ENCODE measurements around the gene AHNAK.
"Not testable (repeated sequence)": the region's sequence is repeated elsewhere in the genome, so short reads cannot be mapped to it uniquely, and the experiment has no call there.

The AHNAK gene

GRCh38 chr11:62571493-62571892 is 24.9 kb upstream of the AHNAK start:
- DNase-seq = not testable (repeated sequence)

- not testable (repeated sequence) for DNase-seq
Measured at GRCh38 chr11:62570903-62571302, 24.3 kb upstream of the AHNAK start.

GRCh38 chr11:62569611-62570010 is 23.0 kb upstream of the AHNAK start:
- DNase-seq = no peak

- no peak for DNase-seq
Measured at GRCh38 chr11:62567018-62567633, 20.5 kb upstream of the AHNAK start.

DNA sequence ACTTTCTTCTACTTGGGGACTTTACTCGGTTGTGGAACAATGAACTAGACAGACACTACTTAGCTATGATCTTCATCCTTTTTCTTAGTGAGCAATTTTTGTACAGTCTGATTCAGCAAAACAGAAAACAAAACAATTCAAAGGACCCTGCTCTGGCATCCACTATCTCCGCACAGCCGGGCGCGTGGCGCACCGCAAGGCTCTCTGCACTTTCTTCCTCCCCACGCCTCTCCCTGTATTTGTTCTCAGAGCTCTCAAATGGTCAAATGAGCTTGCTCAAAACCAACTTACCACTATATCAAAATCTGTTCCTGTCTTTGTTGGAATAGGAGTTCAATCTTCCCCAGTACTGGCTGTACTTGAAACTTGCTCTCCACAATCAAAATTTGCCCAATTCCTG is 19.6 kb upstream of the AHNAK start:
- DNase-seq = no peak

GRCh38 chr11:62565100-62565802 is 18.6 kb upstream of the AHNAK start:
- no peak for DNase-seq

GRCh38 chr11:62561677-62562230 is 15.1 kb upstream of the AHNAK start:
- not testable (repeated sequence) for DNase-seq

- DNase-seq = peak; percentile 9 to 21
Measured at GRCh38 chr11:62560566-62561103, 14.0 kb upstream of the AHNAK start.

GRCh38 chr11:62559626-62560025 is 13.0 kb upstream of the AHNAK start:
- DNase-seq = not testable (repeated sequence)

DNA sequence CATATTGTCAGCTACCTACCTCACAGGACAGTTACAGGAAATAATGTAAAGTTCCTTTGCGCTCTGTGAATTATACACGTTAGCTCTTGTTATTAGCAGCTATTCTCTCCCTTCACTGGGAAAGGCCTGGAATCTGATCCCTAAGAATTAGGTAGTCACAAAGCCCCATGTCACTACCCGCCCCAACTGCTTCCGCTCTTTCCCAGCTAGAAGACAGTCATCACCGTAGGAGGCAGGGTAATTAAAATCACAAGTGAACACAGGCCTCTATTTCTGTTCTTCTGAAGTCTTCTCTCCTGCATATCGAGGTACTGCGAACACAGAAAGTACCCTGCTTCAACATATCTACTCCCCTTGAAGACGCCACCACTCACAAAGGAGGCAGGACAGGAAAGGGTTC is 12.6 kb upstream of the AHNAK start:
- no peak for DNase-seq

GRCh38 chr11:62558669-62559068 is 12.1 kb upstream of the AHNAK start:
- DNase-seq = no peak

DNA sequence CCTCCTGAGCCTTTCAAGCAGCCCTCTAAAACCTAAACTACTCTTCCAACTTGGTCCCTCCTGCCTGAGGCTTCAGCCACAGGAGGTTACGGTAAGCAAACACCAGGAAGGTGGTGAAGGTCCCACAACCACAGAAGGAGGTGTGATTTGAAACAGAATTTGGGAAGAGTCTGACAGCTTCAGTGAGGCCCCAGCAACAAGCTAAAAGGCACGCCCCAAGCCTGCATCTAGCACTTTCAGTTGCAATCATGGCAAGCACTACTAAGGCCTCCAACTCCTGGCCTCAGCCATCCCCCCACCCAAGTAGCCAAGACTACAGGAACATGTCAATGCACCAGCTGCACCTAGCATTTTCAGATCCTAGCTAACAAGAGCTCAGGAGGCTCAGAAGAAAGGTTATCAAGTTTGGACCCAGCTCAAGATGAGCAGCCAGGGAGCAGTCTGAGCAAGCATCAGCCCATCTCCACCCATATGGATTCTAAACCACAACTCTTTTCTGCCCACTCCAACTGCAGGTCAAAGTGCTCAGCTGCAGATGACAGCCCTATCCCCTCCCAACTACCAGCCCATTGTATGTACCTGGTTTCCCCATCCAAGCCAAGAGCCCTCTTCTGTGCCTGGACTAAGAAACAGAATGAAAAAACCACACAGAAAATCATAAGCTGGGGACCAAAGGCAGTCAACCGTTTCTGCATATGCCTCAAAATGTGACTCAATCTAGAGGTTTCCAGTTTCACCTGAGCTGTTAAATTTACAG is 10.4 kb upstream of the AHNAK start:
- no peak for DNase-seq

- DNase-seq = peak; percentile 18 to 25
Measured at GRCh38 chr11:62556108-62556874, 9.7 kb upstream of the AHNAK start.

- no peak for DNase-seq
Measured at GRCh38 chr11:62555464-62556107, 9.0 kb upstream of the AHNAK start.

DNA sequence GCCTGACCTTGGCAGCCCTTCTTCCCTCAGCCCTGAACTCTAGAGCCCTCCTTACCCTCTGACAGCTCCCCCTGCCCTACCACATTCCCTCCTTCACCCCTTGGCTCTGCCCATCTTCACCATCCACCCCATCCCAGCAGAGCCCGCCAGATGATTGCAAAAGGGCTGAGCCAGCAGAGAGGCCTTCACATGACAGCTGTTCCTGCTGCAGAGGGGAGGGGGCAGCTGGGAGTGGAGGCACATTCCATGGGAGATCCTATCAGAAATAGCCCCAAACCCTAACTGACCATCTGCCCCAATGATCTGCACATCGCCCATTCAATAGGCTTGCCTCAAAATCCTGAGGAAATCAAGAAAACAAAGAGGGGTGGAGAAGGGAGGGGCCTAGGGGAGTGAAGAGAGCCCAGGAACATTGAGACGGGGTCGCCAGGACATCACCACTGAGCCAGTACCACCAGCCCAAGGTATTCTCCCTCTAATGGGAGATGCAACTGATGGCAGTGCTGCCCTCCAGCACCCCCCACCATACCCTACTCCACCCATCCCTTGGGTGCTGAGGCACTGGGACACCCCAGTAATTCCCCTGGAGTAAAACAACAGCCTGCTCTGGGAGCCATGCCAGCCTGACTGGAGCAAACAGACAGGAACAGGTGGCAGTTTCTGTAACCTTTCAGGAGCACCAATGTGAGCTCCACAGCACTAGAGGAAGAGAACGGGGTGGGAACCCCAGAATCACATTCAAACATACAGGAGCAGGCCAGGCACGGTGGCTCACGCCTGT is 8.0 kb upstream of the AHNAK start:
- DNase-seq = peak in 1 of 2 experiments; percentile 8

- DNase-seq = no peak
Measured at GRCh38 chr11:62553839-62554361, 7.3 kb upstream of the AHNAK start.

GRCh38 chr11:62553080-62553838 is 6.7 kb upstream of the AHNAK start:
- DNase-seq = no peak

GRCh38 chr11:62552485-62553079 is 6.0 kb upstream of the AHNAK start:
- DNase-seq = no peak

DNA sequence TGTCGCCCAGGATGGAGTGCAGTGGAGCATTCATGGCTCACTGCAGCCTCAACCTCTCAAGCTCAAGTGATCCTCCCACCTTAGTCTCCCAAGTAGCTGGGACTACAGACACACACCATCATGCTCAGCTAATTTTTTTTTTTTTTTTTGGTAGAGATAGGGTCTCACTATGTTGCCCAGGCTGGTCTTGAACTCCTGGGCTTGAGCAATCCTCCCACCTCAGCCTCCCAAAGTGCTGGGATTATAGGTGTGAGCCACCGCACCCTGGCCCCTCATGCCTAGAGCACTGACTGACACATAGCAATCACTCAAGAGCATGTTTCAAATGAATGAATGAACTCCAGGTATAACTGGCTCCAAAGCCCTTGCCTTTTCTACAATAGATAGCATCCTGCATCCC is 3.9 kb upstream of the AHNAK start:
- not testable (repeated sequence) for DNase-seq
